Left kidney (tissue), 2 donors: ENCODE results near the gene C1QTNF12. TPM values are rescaled to one million over a fixed set of nuclear protein-coding genes. Genes with fewer than 3 reads are reported as not detected.

Source experiments
- DNase-seq: peaks from one replicate; pipeline ENCODE4 v3.0.0-alpha.2; 2013
- polyA plus RNA-seq: library from polyadenylated mRNA; unstranded; fragments of 120-200 nt; gene quantifications from one replicate; pipeline ENCODE4 v1.2.1, GENCODE V29; 2013; ENCODE audit not compliant: insufficient read length

The C1QTNF12 gene
- polyA plus RNA-seq, 1 donor, result 8.2 TPM

GRCh38 chr1:1213345-1214265, 32.9 kb downstream of the C1QTNF12 start, which contains the start of gene TNFRSF4:
Gene TNFRSF4, minus strand, starts transcription at chr1:1214153. Its CDS starts 26 bp downstream, at chr1:1214127.
- DNase-seq, result no peak

- no peak for DNase-seq
These were observed 33.7 kb downstream of the C1QTNF12 start for GRCh38 chr1:1212780-1213344.

- DNase-seq, result no peak
These were observed 34.7 kb downstream of the C1QTNF12 start for GRCh38 chr1:1211541-1212441.

GRCh38 chr1:1210726-1211540, 35.6 kb downstream of the C1QTNF12 start:
- no peak for DNase-seq

GRCh38 chr1:1208713-1209433, 37.6 kb downstream of the C1QTNF12 start:
- no peak for DNase-seq

- no peak for DNase-seq
These were observed 39.0 kb downstream of the C1QTNF12 start for GRCh38 chr1:1207571-1207892.

- DNase-seq, result no peak
These were observed 39.5 kb downstream of the C1QTNF12 start for GRCh38 chr1:1206966-1207531.

- no peak for DNase-seq
These were observed 40.1 kb downstream of the C1QTNF12 start, which contains the start of gene TNFRSF18 for GRCh38 chr1:1206376-1206965. Gene TNFRSF18, minus strand, starts transcription at chr1:1206592. Its CDS starts 21 bp downstream, at chr1:1206571.

GRCh38 chr1:1205769-1206375, 40.6 kb downstream of the C1QTNF12 start:
- DNase-seq, result no peak

- DNase-seq, result no peak
These were observed 41.3 kb downstream of the C1QTNF12 start for GRCh38 chr1:1204998-1205768.

- no peak for DNase-seq
These were observed 42.0 kb downstream of the C1QTNF12 start for GRCh38 chr1:1204425-1204920.

- DNase-seq, result no peak
These were observed 42.7 kb downstream of the C1QTNF12 start for GRCh38 chr1:1203561-1204424.

GRCh38 chr1:1202831-1203560, 43.5 kb downstream of the C1QTNF12 start:
- DNase-seq, result no peak

- no peak for DNase-seq
These were observed 45.4 kb downstream of the C1QTNF12 start for GRCh38 chr1:1200876-1201810.
